Anterior cingulate cortex (tissue), 58 donors: ENCODE measurements around the gene SERPINC1.
"Not testable (repeated sequence)": the region's sequence is repeated elsewhere in the genome, so short reads cannot be mapped to it uniquely, and the experiment has no call there.

Source experiments
- DNase-seq, 58 donors: peaks; one replicate each; lab custom pipeline; 2025; lab: John Stamatoyannopoulos, UW

The SERPINC1 gene

DNA sequence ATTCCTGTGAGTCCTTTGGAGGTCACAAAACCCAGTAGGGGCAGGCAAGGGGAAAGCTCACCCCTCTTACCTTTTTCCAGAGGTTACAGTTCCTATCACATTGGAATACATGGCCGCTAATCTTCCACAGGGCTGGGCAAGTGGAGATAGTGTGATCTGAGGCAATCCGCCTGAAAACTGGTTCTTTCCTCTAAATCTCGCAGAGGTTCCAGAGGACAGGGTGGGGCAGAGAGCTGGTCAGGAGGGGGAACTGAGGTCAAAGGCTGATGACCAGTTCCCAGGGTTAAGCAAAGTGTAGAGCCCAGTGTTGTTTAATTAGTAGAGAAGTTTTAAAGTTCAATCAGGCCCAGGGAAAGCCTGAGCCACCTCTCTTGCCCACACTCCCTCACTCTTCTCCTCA is at the start of gene SERPINC1:
TSS of gene SERPINC1 (minus strand) at position 179 of the 400 bp plus-strand sequence. CDS start at position 111, 68 bp downstream.
- DNase-seq: no peak

DNA sequence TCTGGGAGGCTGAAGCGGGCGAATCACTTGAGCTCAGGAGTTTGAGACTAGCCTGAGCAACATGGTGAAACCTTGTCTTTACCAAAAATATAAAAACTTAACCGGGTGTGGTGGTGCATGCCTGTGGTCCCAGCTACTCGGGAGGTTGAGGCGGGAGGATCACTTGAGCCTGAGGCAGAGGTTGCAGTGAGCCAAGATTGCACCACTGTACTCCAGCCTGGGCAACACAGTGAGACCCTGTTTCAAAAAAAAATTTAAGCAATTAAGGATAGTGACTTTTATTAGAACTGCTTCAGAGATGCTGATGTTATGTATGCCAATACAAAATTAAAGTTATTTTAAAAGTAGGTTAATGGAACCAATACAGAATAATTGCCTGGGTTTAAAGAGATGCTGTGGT is 48.8 kb upstream of the SERPINC1 start:
- not testable (repeated sequence) for DNase-seq

DNA sequence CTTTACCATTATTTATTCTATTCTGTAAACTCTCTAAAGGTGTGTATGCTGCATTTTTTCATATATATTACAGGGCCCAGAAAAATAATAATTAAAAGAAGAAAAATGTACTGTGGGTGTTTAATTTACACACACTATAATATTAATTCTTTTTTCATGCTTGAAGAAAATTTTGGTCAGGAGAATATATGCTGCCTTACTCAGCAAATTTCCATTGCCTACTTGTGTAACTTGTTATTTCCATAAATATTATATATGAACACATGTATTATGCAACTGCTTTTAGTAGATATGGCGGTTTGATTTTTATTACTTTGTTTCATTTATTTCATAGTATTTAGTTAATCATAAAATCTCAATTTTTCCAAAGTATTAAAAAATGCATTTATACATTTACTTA is 46.4 kb upstream of the SERPINC1 start:
- DNase-seq: no peak

DNA sequence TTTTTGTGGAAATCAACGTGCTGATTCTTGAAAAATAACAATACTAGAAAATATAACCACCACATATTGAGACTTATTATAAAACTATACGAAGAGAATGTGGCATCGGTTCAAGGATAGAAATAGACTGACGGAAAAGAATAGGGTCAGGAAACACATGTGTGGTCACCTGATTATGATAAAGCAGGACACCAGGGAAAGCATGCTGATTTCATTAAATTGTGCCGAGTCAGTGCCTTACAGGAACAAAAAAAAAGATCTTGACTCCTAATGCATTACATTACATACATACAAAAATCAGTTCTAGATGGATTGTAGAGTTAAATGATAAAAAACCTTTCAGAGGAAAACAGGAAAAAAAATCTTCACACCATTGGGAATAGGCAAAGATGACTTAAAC is 43.5 kb upstream of the SERPINC1 start:
- no peak for DNase-seq

- no peak for DNase-seq
Observed at GRCh38 chr1:173954179-173954578, 37.1 kb upstream of the SERPINC1 start.

DNA sequence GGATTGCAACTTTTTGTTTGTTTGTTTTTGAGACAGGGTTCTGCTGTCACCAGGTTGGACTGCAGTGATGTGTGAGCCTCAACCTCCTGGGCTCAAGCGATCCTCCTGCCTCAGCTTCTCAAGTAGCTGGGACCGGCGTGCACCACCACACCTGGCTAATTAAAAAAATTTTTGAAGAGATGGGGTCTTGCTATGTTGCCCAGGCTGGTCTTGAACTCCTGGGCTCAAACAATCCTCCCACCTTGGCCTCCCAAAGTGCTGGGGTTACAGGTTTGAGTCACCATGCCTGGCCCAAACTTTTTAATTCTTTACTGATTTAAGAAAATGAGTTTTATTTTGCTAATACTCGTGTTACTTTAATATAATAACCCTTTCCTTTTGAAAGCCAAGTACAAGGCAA is 31.5 kb upstream of the SERPINC1 start:
- no peak for DNase-seq

GRCh38 chr1:173946380-173946921 is 29.3 kb upstream of the SERPINC1 start:
- no peak for DNase-seq

DNA sequence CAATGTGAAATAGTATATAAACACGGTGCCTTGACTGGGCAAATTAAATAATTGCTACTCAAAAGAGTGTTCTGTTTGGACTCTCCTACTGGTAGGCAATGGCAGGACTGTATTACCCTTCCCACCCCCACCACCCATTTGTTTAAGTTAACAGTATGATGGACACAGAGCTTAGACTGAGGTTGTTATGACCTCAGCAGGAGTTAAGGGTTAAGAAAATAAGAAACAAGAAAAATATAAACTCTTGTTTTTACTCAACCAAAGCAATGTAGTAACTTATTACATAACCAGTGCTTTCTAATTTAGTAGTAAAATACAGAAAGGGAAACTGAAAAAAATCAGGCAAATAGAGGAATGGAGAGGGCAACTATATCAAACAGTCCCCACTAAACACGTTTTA is 19.9 kb upstream of the SERPINC1 start:
- DNase-seq: no peak

DNA sequence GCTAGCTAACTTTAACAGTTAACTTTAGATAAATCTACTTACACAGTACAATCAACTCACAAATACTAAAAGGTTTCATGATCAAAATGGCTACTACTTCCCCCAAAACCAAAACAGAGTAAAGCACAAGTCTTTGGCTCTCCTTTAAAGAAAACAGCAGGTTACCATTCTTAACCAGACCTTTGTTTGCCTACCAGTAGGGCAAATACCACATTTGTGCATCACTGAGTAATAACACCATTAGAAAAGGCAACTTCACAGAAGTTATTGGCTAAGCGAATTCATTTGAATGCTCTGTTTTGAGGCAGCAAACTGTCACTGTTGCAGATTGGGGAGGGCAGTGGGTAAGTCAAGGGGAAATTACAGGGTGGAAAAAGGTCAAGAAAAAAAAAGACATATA is 17.3 kb upstream of the SERPINC1 start:
- DNase-seq: no peak

- DNase-seq: not testable (repeated sequence)
Observed at GRCh38 chr1:173930541-173930940, 13.4 kb upstream of the SERPINC1 start.

GRCh38 chr1:173925306-173926242 is 8.4 kb upstream of the SERPINC1 start:
- DNase-seq: no peak

DNA sequence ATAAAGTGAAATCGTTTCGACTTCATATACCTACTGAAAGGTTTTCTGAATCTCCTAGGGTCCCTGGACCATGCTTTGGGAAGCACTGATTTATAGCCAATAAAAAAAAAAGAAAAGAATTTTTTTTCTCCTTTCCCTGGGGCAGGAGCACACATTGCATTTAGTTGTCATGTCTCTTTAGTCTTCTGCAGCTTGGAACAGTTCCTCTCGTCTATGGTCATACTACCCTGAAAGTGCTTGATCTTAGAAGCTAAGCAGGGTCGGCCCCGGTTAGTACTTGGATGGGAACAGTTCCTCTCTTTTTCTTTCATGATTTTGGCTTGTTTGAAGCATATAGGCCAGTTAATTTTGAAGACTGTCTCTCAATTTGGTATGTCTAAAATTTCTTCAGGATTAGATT is 3.7 kb upstream of the SERPINC1 start:
- DNase-seq: no peak

DNA sequence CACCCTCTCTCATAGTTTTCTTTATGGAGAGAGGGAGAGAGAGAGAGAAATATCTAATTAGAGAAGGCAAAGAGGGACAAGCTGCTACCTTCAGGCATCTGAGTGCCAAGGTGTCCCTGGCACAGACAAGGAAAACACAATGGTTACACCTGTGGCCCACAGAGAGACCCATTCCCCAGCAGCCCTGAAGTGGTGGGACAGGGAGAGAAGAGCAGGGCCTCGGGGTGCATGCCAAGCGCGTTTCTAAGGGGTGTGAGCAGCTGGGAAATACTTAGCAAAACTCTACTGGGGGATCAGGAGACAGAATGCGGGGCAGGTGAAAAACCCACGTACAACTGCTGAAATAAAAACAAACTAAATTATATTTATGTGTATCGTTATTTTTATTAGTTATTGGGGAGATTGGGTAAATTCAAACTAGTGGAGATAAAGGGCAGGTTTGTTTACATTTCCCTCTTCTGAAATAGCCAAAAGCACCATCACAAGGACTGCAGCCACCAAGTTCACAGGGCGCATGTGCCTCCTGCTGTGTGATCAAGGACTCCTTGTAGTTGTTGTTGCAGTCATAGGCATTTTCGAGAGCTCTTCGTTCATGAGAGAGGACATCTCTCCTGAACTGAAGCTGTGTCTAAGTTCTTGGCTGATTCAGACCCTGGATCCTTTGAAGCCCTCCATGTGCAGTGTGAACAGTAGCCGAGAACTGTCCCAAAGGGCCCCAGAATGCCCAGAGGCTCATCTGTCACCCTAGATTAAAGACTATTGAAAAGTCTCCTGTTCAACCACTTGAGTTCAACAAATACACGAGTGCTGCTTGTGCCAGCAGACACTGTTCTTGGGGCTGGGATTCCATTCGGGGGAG is 737 bp upstream of the SERPINC1 start:
- DNase-seq: no peak

- no peak for DNase-seq
Observed at GRCh38 chr1:173916667-173917066, 460 bp downstream of the SERPINC1 start.

DNA sequence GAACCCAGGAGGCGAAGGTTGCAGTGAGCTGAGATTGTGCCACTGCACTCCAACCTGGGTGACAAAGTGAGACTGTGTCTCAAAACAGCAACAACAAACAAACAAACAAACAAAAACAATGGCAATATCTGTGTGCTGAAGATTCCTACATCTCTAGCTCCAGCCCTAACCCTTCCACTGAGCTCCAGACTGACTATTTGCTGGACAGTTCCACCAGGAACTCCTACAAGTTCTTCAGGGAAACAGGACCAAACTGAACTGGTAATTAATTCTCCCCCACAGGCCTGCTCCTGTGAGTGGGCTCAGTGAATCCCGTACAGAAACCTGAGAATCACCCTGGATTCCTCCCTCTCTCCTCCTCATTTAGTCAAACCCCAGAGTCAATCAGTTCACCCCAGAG is 1.5 kb downstream of the SERPINC1 start:
- DNase-seq: no peak

DNA sequence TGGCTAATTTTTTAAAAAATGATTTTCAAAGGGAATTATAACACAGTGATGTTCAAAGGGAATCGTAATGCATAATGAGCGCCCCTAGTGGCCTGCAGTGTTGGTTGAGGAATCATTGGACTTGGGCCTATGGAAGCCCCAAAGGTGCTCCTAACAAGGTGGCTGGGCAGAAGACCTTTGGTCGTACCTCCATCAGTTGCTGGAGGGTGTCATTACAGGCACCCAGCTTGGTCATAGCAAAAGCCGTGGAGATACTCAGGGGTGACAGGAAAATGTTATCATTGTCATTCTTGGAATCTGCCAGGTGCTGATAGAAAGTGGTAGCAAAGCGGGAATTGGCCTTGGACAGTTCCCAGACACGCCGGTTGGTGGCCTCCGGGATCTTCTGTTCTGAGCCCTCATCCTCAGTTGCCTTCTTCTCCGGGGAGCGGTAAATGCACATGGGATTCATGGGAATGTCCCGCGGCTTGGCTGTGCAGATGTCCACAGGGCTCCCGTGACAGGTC is 2.7 kb downstream of the SERPINC1 start:
- DNase-seq: no peak

GRCh38 chr1:173913111-173913510 is 4.0 kb downstream of the SERPINC1 start:
- DNase-seq: no peak

- DNase-seq: no peak
Observed at GRCh38 chr1:173903827-173904531, 13.1 kb downstream of the SERPINC1 start.

DNA sequence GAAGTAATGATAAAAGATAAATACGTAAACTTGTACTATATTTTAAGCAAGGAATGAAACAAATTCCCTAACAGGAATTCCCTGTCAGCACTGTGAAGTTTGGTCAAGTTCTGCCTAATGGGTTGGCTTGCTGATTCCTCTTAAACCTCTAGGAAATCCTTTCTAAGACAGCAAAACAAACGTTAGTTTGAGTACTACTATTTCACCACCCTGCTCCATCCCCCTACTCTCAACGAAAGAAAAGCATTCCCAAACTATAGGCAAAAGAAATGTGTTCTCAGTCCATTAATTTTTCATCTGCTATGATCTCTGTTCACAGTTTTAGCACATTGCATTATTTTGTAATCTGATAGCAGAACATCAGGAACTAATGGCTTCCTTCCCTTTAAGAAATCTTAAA is 16.1 kb downstream of the SERPINC1 start:
- no peak for DNase-seq

- no peak for DNase-seq
Observed at GRCh38 chr1:173900427-173900826, 16.7 kb downstream of the SERPINC1 start.
